Midbrain (tissue), 1 donor: ENCODE measurements around the gene GREB1L.
"Not testable (repeated sequence)": the region's sequence is repeated elsewhere in the genome, so short reads cannot be mapped to it uniquely, and the experiment has no call there.

Experiments used
- DNase-seq: peaks from one replicate; lab custom pipeline; 2025; lab: John Stamatoyannopoulos, UW

Gene GREB1L

GRCh38 chr18:21264651-21265050 is 22.6 kb downstream of the GREB1L start:
- no peak for DNase-seq

GRCh38 chr18:21265971-21266673 is 24.1 kb downstream of the GREB1L start:
- DNase-seq = no peak

- no peak for DNase-seq
Measured at GRCh38 chr18:21267400-21267799, 25.4 kb downstream of the GREB1L start.

GRCh38 chr18:21269349-21269748 is 27.3 kb downstream of the GREB1L start:
- no peak for DNase-seq

- DNase-seq = no peak
Measured at GRCh38 chr18:21270453-21270852, 28.4 kb downstream of the GREB1L start.

- no peak for DNase-seq
Measured at GRCh38 chr18:21272016-21272579, 30.1 kb downstream of the GREB1L start.

GRCh38 chr18:21273568-21273967 is 31.5 kb downstream of the GREB1L start:
- no peak for DNase-seq

- DNase-seq = no peak
Measured at GRCh38 chr18:21275645-21276044, 33.6 kb downstream of the GREB1L start.

GRCh38 chr18:21277578-21277977 is 35.5 kb downstream of the GREB1L start:
- no peak for DNase-seq

GRCh38 chr18:21278218-21278617 is 36.2 kb downstream of the GREB1L start:
- DNase-seq = not testable (repeated sequence)

- no peak for DNase-seq
Measured at GRCh38 chr18:21281603-21282002, 39.6 kb downstream of the GREB1L start.

- DNase-seq = no peak
Measured at GRCh38 chr18:21284540-21284939, 42.5 kb downstream of the GREB1L start.

GRCh38 chr18:21289827-21290226 is 47.8 kb downstream of the GREB1L start:
- DNase-seq = no peak

GRCh38 chr18:21291106-21291505 is 49.1 kb downstream of the GREB1L start:
- no peak for DNase-seq

- no peak for DNase-seq
Measured at GRCh38 chr18:21293479-21293878, 51.4 kb downstream of the GREB1L start.

- DNase-seq = no peak
Measured at GRCh38 chr18:21295101-21295500, 53.1 kb downstream of the GREB1L start.

- no peak for DNase-seq
Measured at GRCh38 chr18:21296045-21296444, 54.0 kb downstream of the GREB1L start.

- no peak for DNase-seq
Measured at GRCh38 chr18:21298351-21298750, 56.3 kb downstream of the GREB1L start.

GRCh38 chr18:21300035-21300907 is 58.2 kb downstream of the GREB1L start:
- no peak for DNase-seq

GRCh38 chr18:21300908-21301200 is 58.8 kb downstream of the GREB1L start:
- no peak for DNase-seq

- no peak for DNase-seq
Measured at GRCh38 chr18:21303445-21303844, 61.4 kb downstream of the GREB1L start.

- no peak for DNase-seq
Measured at GRCh38 chr18:21303895-21304294, 61.9 kb downstream of the GREB1L start.

GRCh38 chr18:21305621-21306020 is 63.6 kb downstream of the GREB1L start:
- no peak for DNase-seq
